GM18505 (cell line): ENCODE data around the gene CAPN9.
"Not testable (repeated sequence)": the region's sequence is repeated elsewhere in the genome, so short reads cannot be mapped to it uniquely, and the experiment has no call there.

Experiments
- ATAC-seq: cut with Tn5 transposase; IDR thresholded peaks from one replicate; pipeline ENCODE4 v1.9.1; 2021; ENCODE audit not compliant: unreplicated experiment
- POLR2A ChIP-seq: IDR thresholded peaks from 4 replicates; pipeline ENCODE4 v1.6.1; 2011; ENCODE audit warnings: borderline replicate concordance; ENCODE audit not compliant: insufficient read depth, insufficient read length; ENCODE audit errors: extremely low read depth

Gene CAPN9

DNA sequence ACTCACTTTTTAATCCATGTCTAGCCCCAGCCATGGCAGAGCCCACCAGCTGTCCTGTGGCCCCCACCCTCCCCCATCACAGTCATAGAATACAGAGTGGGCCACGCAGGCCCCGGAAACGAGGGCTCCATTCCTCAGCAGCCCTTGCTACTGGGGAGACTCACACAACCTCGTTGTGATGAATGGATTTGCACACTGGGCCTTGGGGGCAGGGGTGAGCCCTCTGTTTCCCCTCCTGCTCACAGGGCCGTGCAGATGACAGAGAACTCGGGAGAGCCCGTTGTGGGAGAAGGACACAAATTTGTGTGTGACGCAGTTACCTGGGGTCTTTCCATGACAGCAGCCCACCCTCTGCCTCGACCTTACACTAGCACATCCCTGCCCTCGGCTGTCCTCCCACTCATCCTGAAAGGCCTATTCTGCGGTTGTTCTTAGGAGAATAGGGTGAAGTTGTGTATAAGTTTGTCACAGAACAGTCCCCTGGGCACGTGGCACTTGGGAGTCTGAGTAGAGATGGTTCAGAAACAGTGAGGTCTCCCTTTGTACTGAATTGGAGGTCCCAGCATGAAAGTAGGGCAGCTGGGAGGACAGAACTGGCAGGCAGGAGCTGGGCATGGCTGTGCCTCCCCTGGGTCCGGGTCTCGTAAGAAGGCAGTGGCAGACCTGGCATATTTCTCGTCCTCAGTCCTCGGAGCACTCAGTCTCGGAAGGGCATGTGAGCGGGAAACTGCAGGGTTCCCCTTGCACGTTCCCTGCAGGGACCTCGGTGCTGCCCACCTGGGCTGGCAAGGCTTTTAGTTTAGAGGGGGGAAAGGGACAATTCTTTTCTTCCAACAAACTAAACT is 40.1 kb upstream of the CAPN9 start:
- ATAC-seq: no peak
- TF ChIP-seq POLR2A: no peak

DNA sequence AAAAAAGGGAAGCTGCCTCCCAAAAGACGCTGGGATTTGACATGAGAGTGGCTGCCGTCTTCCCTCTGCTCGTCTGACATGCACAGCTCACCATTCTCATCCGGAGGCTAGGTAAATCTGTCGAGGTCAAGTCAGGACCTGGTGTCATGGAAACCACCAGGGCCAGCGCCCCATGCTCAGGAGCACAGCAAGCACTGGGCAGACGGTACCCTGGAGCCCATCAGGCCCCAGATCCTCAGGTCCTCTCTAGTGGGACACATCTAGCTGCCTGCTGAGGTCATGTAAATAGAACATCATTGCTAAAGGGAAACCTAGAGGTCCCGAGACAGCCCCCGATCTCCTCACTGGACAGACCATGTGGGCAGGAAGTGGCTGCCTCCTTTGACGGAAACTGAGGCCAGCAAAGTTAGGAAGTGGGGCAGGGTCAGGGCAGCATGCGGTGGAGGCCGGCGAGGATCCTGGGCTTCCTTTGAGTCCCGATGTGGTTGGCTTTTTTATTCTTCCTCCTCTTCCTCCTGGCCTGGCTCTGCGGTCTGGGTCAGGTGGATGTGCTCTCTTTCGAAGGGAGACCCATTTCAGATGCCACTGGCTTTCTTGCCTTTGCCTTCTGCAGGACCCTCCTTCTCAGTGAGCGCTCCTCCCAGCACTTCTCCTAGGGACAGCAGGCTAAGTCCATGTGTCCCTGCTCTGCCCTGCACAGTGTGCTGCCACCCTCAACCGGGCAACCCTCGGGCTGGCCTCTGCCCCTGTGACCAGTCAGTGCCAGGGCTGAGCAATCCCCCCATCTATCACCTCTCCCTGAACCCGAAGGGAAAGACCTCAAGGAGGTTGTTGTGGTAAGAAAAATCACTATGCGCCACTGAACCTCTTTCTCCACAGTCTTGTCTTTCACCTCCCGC is 39.2 kb upstream of the CAPN9 start:
- TF ChIP-seq POLR2A: no peak
- ATAC-seq: no peak

DNA sequence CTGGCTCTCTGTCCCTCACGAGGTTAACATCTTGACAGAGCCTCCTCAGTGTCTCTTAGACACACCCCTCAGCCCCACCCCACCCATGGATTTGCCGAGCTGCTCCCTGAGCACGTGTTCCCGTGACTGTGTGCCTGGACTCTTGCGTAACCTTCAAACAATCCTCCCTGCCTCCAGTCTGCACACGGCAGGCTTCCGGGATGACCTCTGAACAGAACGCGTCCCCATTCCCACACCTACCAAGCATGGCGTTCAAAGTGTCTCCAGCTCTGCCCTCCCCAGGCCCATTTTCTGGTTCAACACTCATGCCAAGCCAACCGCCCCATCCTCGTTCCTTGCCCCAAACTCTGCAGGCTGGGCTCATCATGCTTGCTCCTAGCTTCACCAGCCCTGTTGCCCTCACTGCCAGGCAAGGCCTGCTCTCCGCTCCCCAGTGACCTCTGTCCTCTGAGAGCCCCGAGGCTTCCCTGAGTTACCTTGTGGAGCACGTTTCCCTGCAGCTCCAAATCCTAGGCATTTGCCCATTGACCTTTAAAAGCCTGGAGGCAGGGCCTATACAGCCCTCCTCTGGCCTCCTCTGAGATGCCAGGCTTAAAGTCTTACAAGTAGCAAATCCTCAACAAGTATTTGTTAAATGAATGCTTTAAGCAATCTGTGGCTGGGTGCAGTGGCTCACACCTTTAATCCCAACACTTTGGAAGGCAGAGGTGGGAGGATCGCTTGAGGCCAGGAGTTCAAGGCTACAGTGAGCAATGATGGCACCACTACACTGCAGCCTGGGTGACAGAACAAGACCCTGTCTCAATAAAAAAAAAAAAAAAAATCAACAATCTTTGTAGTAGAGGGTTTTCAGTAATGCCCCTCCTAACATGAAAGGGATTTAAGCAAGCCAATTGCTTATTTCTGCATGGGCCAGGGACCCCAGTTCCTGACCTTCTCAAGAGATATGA is 38.3 kb upstream of the CAPN9 start:
- ATAC-seq: no peak
- TF ChIP-seq POLR2A: no peak

DNA sequence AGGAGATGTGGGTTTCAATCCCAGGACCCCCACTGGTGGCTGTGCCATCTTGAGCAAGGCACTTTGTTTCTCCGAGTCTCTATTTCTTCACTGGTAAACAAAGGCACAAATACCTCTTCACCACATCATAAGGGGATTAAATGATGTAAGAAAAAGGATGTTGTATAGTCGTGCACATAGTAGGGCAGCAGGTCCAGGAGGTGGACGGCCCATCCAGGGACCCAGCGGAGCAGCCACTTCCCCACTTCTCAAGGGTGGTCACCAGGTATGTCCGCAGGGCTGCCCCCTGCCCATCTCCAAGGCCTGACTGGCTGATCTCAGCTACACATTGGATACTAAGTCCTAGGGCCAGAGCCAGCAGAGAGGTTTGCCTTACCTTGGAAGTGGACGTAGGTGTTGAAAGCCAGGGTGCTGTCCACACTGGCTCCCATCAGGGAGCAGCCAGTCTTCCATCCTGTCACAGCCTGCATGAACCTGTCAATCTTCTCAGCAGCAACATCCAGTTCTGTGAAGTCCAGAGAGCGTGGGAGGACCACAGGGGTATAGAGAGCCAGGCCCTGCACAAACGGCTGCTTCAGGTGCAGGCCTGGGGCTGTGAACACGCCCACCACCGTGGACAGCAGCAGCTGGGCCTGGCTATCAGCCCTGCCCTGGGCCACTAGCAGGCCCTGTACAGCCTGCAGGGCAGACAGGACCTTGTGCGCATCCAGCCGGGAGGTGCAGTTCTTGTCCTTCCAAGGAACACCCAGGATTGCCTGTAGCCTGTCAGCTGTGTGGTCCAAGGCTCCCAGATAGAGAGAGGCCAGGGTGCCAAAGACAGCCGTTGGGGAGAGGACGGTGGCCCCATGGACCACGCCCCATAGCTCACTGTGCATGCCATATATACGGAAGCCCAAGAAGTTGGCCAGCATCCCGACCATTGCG is 37.3 kb upstream of the CAPN9 start:
- TF ChIP-seq POLR2A: no peak
- no peak for ATAC-seq

DNA sequence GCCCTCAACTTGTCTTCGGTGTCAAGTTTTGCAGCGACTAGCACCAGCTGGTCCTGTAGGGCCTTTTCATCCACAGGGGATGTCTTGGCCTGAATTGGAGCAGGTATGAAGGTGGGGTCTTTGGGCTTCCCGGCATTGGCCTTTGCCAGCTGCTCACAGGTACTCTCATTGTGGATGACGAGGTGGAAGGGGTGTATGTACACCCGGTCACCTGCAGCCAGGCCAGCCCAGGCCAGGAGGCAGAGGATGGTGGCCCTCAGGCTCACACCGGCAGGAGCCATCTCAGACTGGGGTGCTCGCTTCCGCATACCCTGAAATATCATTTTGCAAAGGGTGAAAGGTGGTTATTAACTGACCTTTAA is 36.7 kb upstream of the CAPN9 start:
- ATAC-seq: no peak
- TF ChIP-seq POLR2A: no peak

DNA sequence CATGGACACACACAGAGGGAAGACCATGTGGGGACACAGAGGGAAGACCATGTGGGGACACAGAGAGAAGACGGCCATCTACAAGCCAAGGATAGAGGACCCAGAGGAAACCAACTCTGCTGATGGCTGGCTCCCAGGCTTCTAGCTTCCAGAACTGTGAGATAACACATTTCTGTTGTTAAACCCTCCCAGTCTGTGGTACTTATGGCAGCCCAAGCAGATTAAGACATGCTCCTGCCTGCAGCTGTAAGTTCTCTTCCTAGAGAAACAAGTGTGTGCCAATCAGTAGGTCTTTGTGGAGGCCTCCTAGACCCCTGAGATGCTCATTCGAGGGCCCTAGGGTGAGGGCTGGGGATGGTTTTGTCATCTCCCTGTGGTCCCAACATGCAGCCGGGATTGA is 35.9 kb upstream of the CAPN9 start:
- no peak for TF ChIP-seq POLR2A
- ATAC-seq: no peak

DNA sequence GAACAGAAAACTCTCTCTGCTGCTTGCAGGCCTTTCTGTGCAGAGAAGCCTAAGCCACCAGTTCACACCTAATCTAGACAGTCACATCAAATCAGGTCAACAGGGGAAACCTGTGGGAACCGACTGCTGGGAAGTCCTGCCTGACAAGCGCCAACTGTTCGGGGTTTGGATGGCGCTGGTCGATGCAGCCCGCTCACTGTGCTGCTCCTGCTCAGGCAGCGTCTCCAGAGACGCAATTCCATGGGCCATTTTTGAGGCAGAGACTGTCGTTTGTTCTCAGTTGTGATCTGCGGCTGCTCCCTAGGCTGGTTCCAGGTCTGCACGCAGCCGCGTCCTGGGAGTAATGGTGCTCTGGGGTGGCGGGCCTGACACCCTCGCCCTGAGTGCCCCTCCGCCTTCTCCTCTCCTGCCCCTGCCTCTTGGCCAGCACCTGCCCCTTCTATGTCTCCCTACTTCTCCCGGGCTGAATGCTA is 34.7 kb upstream of the CAPN9 start:
- TF ChIP-seq POLR2A: no peak
- ATAC-seq: no peak

DNA sequence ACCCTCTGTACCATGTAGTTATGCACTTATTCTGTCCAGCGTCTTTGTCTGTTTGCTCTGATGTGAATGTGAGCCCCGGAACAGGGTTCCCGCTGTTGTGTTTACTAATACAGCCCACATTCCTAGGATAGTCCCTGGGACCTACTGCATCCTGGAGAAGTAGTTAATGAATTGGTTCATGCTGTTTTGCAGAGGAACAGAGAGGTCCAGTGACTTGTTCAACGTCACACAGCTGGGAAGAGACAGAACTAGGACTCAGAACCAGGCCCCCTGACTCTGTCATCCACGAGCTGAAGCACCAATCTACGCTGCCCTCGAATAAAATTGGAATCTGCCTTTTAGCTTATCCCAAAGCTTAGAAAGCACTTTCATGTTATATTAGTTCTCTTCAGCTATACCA is 34.0 kb upstream of the CAPN9 start:
- ATAC-seq: no peak

DNA sequence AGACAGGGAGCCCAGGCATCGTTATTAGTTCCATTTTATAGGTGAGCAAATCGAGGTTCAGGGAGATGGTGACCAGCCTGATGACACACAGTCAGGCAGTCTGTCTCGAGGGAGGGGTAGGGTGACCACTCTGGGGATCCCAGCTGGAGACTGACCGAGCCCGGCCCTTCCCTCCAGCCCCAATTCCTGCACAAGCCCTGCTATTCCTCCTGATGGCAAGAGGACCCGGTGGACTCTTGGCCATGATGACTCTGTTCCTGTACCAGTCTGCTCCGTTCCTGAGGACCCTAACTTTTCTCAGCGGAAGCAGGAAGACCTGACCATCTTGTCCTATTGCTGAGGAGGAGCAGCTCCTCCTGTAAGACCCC is 33.7 kb upstream of the CAPN9 start:
- no peak for TF ChIP-seq POLR2A
- ATAC-seq: no peak

More for the DNA sequence above, 34.0 kb upstream of the CAPN9 start:
- TF ChIP-seq POLR2A: no peak

DNA sequence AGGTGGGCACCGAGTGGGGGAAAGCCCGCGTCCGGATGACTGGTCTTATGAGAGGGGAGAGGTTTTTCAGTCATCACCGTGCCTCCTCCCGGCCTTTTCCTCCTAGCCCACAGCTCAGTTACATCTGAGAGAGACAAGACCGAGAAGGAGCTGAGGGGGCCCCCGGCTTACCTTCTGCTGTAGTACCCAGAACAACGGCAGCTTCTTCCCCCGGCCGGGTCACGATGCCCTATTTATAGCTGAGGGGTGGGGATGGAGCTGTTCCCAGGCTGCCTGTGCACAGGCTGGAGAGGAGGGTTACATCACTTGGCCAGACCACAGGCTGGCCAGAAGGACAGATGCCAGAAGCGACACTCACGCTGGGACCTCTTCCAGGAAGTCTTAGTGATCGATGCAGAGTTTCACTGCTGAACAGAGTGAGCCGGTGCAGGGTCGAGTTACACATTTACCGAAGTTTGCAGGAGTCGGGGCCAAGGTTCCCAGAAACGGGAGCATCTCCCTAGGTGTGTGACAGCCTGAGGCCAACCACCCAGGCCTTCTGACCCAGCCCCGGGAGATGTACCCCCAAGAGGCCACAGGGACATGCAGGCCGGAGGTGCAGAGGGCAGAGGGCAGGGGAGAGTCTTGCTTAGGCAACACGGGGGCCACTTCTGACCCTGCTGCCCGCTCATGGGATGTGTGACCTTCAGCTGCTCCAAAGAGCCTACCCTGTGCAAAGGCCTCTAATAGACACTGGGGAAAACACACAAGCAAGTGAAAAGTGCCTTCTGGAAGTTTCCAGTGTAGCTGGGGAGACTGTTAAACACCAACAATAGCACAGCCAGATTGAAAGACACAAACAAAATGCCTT is 33.0 kb upstream of the CAPN9 start, which contains the start of gene AGT:
TSS of gene AGT (minus strand) at position 208 of the 850 bp plus-strand sequence. CDS start 3,299 bp downstream, outside the sequence.
- ATAC-seq: no peak

DNA sequence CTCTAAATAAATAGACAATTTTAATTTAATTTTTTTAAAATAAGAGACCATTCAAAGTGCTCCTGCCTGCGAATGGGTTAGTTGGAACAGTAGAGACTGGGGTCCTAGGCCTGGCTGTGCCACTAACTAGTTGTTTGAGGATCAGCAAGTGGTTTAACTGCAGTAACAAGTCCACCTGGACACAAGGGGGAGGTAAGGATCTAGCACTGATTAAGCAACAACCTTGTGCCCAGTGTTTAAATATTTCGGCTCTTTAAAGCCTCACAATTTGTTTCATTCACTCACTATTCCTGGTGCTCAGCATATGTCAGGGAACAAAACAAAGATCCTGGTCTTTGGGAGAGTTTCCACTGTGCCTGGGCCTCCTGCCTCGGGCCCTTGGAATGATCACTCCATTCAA is 31.7 kb upstream of the CAPN9 start:
- no peak for ATAC-seq
- TF ChIP-seq POLR2A: no peak

More for the DNA sequence above, 33.0 kb upstream of the CAPN9 start, which contains the start of gene AGT:
- no peak for TF ChIP-seq POLR2A

DNA sequence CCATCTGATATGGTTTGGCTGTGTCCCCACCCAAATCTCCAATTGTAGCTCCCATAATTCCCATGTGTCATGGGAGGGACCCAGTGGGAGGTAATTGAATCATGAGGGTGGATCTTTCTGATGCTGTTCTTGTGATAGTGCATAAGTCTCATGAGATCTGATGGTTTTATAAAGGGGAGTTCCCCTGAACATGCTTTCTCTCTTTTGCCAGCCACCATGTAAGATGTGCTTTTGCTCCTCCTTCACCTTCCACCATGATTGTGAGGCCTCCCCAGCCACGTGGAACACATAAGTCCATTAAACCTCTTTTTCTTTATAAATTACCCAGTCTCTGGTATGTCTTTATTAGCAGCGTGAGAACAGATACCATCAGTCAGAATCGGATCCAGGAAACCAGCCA is 30.7 kb upstream of the CAPN9 start:
- ATAC-seq: not testable (repeated sequence)
